DMS 273 (cell line): Measurements from ENCODE around the gene EFCAB5.

Experiments used
- DNase-seq: peaks from one replicate; lab custom pipeline; 2025; ENCODE audit not compliant: unreplicated experiment; lab: John Stamatoyannopoulos, UW

Gene EFCAB5

GRCh38 chr17:30148376-30148775 lies 206.9 kb downstream of the EFCAB5 start:
- DNase-seq: no peak

- no peak for DNase-seq
These were observed 210.0 kb downstream of the EFCAB5 start for GRCh38 chr17:30151471-30151870.

DNA sequence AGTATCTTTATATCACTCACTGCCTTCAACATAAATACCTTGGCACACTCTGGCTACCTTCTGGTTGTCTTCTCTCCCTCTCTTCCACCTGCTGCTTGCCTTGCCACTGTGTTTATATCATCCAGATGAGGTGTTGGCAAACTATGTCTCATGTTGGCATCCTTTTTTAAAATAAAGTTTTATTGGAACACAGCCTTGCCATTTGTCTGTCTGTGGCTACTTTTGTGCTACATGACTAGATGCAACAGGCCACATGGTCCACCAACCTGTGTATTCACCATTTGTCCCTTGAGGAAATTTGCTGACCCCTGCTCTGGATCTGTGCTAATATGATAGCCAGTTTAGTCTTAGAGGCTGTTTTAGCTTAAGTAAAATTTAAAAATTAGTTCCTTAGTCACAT lies 212.0 kb downstream of the EFCAB5 start:
- DNase-seq: no peak

DNA sequence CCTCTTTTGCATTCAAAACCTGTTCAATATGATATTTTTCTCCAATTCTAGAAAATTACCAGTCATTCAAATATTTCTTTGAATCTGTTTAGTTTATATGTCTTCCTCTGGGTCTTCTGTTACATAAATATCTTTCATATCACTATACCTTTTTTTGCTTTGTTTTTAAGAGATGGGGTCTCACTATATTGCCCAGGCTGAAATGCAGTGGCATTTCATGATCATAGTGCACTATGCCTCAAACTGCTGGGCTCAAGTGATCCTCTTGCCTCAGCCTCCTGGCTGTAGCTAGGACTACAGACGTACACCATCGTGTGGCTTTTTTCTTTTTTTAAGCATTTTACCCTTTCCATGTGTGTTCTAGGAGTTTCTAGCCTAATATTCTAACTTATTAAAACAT lies 214.0 kb downstream of the EFCAB5 start:
- no peak for DNase-seq
